Measurements from ENCODE around the gene DEUP1.
"Not testable (repeated sequence)": the region's sequence is repeated elsewhere in the genome, so short reads cannot be mapped to it uniquely, and the experiment has no call there.

DEUP1 gene

DNA sequence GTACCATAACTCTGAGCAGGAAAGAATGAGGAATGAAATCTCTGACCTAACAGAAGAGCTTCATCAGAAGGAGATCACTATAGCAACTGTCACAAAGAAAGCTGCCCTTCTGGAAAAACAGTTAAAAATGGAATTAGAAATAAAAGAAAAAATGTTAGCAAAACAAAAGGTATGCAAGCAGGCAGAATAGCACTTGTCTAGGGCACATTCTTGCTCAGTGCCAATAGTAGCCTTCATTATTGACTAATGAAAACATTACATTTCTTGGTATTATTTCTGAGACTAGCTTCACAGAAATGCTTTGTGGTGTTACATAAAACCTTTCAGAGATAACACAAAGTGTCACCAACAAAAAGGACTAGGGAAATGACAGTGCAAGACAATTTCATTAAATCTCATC lies 63.9 kb downstream of the DEUP1 start:
- no peak overlapping the region for H3K4me3 Mint-ChIP-seq
- no peaks in the 10 kb centered on the region for H3K9me3 Mint-ChIP-seq
- no peaks in the 10 kb centered on the region for H3K36me3 Mint-ChIP-seq (ENCODE audit: low read depth)
- no peaks in the 10 kb centered on the region for H3K4me1 Mint-ChIP-seq (ENCODE audit: low read depth)
- intact Hi-C loops (cut with micrococcal nuclease), result no loop called here
- no peak overlapping the region for H3K27ac Mint-ChIP-seq
- no peaks in the 10 kb centered on the region for H3K27me3 Mint-ChIP-seq

DNA sequence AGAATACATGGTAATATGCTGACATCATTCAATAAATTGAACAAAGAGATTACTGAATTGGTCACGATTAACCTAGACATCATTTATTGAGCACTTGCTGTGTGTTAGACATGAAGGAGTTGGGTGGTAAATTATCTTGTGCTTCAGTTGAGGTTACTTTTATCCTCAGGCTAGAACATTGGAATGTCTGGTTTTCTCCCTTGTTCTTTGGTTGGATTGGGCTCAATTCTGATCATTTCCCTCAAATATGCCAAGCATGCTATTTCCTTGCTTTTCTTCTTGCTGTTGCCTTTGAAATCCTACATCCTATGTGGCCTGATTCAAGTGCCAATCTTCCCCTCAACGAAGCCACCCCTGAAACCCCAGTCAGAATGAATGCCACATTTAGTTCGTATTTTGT lies 65.8 kb downstream of the DEUP1 start:
- intact Hi-C loops (cut with micrococcal nuclease), result no loop called here
- Mint-ChIP-seq H3K36me3 (ENCODE audit: low read depth) (no peaks in the 10 kb centered on the region), H3K27me3 (no peaks in the 10 kb centered on the region), H3K4me1 (ENCODE audit: low read depth) (no peaks in the 10 kb centered on the region), H3K27ac (no peak overlapping the region), H3K4me3 (no peak overlapping the region), H3K9me3 (no peaks in the 10 kb centered on the region)

GRCh38 chr11:93403930-93404329 lies 73.4 kb downstream of the DEUP1 start:
- Mint-ChIP-seq H3K27ac (no peak overlapping the region), H3K36me3 (ENCODE audit: low read depth) (no peaks in the 10 kb centered on the region), H3K27me3 (no peaks in the 10 kb centered on the region), H3K9me3 (no peaks in the 10 kb centered on the region), H3K4me1 (ENCODE audit: low read depth) (no peaks in the 10 kb centered on the region), H3K4me3 (no peak overlapping the region)
- intact Hi-C loops (cut with micrococcal nuclease), result no loop called here

DNA sequence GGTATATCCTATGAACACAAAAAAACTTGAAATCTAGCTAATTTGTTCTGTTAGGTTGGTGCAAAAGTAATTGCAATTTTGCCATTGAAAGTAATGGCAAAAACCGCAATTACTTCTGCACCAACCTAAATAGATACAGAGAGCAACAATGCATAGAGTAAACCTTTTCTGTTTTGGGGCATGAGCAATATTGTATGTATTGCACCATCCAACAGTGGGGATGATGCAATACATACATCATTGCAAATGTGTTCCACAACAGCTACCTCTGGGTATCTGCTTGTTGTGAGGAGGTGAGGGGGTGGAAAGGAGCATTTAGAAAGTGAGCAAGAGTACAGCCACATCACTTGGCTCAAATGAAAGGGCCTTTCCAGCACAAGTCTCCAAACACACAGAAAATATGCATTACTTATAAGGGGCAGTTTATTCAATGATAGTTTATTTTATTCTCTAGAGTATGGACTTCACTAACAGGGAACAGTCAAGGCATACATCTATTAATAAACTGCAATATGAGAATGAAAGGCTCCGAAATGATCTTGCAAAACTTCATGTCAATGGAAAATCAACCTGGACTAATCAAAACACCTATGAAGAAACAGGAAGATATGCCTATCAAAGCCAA lies 77.3 kb downstream of the DEUP1 start:
- intact Hi-C loops (cut with micrococcal nuclease), result no loop called here
- H3K36me3 Mint-ChIP-seq (ENCODE audit: low read depth), result no peaks in the 10 kb centered on the region
- H3K4me3 Mint-ChIP-seq, result no peak overlapping the region
- no peaks in the 10 kb centered on the region for H3K4me1 Mint-ChIP-seq (ENCODE audit: low read depth)
- H3K27me3 Mint-ChIP-seq, result no peaks in the 10 kb centered on the region
- no peaks in the 10 kb centered on the region for H3K9me3 Mint-ChIP-seq
- no peak overlapping the region for H3K27ac Mint-ChIP-seq

DNA sequence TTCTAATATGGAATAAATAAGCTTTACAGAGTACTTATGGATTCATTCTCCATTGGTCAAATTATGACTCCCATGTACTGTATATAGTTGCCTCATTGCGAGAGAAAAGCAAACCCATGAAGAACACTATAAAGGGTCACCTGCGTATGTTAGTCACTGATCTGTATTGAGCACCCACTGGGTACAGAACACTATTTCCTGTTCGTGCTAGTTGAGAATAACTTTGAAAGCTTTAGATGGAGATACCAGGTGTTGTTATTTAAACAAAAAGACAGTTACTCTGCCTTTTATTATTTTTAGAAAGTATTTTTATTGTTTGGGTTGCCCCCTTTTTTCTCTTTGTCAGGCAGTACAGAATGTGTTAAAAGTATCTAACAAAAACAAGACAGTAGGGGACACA lies 79.9 kb downstream of the DEUP1 start:
- Mint-ChIP-seq H3K27ac (no peak overlapping the region), H3K4me3 (no peak overlapping the region), H3K36me3 (ENCODE audit: low read depth) (no peaks in the 10 kb centered on the region), H3K9me3 (no peaks in the 10 kb centered on the region), H3K27me3 (no peaks in the 10 kb centered on the region), H3K4me1 (ENCODE audit: low read depth) (no peaks in the 10 kb centered on the region)
- intact Hi-C loops (cut with micrococcal nuclease), result no loop called here

DNA sequence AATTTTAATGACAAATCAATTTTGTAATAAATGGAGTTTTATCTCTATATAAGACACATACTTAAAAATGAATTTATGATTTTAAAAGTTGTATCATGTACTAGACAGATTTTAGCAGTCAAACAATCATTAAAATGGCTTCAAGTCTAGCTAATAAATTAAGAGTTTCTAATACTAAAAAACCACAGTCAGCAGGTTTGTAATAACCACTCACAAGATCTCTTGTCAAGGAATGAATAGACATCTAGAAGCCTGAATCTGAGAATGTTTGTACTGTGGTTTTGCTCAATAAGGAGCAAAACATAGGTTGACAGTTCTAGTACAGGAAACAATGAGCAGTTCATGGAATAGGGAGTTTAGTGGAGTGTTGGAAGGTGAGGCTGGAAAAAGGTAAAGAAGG lies 81.2 kb downstream of the DEUP1 start:
- Mint-ChIP-seq H3K4me1 (ENCODE audit: low read depth) (no peaks in the 10 kb centered on the region), H3K9me3 (peaks cover 7% of the 10 kb centered on the region), H3K36me3 (ENCODE audit: low read depth) (no peaks in the 10 kb centered on the region), H3K4me3 (no peak overlapping the region), H3K27me3 (no peaks in the 10 kb centered on the region), H3K27ac (no peak overlapping the region)
- intact Hi-C loops (cut with micrococcal nuclease), result no loop called here

- Mint-ChIP-seq H3K4me1 (ENCODE audit: low read depth) (no peaks in the 10 kb centered on the region), H3K27me3 (no peaks in the 10 kb centered on the region), H3K36me3 (ENCODE audit: low read depth) (no peaks in the 10 kb centered on the region), H3K27ac (no peak overlapping the region), H3K9me3 (no peaks in the 10 kb centered on the region), H3K4me3 (no peak overlapping the region)
- intact Hi-C loops (cut with micrococcal nuclease), result no loop called here
Measured at GRCh38 chr11:93432247-93432646, 101.7 kb downstream of the DEUP1 start.

DNA sequence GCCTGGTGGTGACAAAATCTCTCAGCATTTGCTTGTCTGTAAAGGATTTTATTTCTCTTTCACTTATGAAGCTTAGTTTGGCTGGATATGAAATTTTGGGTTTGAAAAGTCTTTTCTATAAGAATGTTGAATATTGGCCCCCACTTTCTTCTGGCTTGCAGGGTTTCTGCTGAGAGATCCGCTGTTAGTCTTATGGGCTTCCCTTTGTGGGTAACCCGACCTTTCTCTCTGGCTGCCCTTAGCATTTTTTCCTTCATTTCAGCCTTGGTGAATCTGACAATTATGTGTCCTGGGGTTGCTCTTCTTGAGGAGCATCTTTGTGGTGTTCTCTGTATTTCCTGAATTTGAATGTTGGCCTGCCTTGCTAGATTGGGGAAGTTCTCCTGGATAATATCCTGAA lies 112.7 kb downstream of the DEUP1 start:
- not testable (repeated sequence) for H3K4me3 Mint-ChIP-seq

DNA sequence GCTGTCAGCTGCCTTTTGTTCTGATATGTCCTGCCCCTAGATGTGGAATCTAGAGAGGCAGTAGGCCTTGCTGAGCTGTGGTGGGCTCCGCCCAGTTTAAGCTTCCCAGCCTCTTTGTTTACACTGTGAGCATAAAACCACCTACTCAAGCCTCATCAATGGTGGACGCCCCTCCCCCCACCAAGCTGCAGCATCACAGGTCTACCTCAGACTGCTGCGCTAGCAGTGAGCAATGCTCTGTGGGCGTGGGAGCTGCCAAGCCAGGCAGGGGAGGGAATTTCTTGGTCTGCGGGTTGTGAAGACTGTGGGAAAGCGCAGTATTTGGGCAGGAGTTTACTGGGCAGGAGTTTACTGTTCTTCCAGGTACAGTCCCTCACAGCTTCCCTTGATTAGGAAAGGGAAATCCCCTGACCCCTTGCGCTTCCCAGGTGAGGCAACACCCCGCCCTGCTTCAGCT lies 114.1 kb downstream of the DEUP1 start:
- Mint-ChIP-seq H3K4me1 (ENCODE audit: low read depth) (no peaks in the 10 kb centered on the region), H3K9me3 (peaks cover 12% of the 10 kb centered on the region), H3K36me3 (ENCODE audit: low read depth) (no peaks in the 10 kb centered on the region), H3K27me3 (no peaks in the 10 kb centered on the region), H3K27ac (no peak overlapping the region), H3K4me3 (no peak overlapping the region)
- intact Hi-C loops (cut with micrococcal nuclease), result no loop called here

More for the DNA sequence above, 112.7 kb downstream of the DEUP1 start:
- H3K27me3 Mint-ChIP-seq; H3K4me1 Mint-ChIP-seq (ENCODE audit: low read depth); H3K27ac Mint-ChIP-seq; intact Hi-C loops (cut with micrococcal nuclease); H3K36me3 Mint-ChIP-seq (ENCODE audit: low read depth): not testable (repeated sequence)
- H3K9me3 Mint-ChIP-seq, result peaks cover 12% of the 10 kb centered on the region

GRCh38 chr11:93458286-93458685 lies 127.7 kb downstream of the DEUP1 start:
- H3K27me3 Mint-ChIP-seq, result peaks cover 4% of the 10 kb centered on the region
- intact Hi-C loops (cut with micrococcal nuclease), result no loop called here
- no peaks in the 10 kb centered on the region for H3K36me3 Mint-ChIP-seq (ENCODE audit: low read depth)
- no peak overlapping the region for H3K27ac Mint-ChIP-seq
- no peak overlapping the region for H3K4me3 Mint-ChIP-seq
- no peaks in the 10 kb centered on the region for H3K9me3 Mint-ChIP-seq
- no peaks in the 10 kb centered on the region for H3K4me1 Mint-ChIP-seq (ENCODE audit: low read depth)

DNA sequence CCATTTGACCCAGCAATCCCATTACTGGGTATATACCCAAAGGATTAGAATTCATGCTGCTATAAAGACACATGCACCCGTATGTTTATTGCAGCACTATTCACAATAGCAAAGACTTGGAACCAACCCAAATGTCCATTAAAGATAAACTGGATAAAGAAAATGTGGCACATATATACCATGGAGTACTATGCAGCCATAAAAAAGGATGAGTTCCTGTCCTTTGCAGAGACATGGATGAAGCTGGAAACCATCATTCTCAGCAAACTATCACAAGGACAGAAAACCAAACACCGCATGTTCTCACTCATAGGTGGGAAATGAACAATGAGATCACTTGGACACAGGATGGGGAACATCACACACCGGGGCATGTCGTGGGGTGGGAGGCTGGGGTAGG lies 133.1 kb downstream of the DEUP1 start:
- H3K4me3 Mint-ChIP-seq; H3K4me1 Mint-ChIP-seq (ENCODE audit: low read depth); H3K27ac Mint-ChIP-seq; H3K27me3 Mint-ChIP-seq; intact Hi-C loops (cut with micrococcal nuclease); H3K36me3 Mint-ChIP-seq (ENCODE audit: low read depth); H3K9me3 Mint-ChIP-seq: not testable (repeated sequence)

GRCh38 chr11:93464927-93465540 lies 134.5 kb downstream of the DEUP1 start:
- H3K4me3 Mint-ChIP-seq, result no peak overlapping the region
- intact Hi-C loops (cut with micrococcal nuclease), result no loop called here
- H3K27ac Mint-ChIP-seq, result no peak overlapping the region
- no peaks in the 10 kb centered on the region for H3K36me3 Mint-ChIP-seq (ENCODE audit: low read depth)
- no peaks in the 10 kb centered on the region for H3K4me1 Mint-ChIP-seq (ENCODE audit: low read depth)
- H3K27me3 Mint-ChIP-seq, result peaks cover 4% of the 10 kb centered on the region
- H3K9me3 Mint-ChIP-seq, result no peaks in the 10 kb centered on the region

DNA sequence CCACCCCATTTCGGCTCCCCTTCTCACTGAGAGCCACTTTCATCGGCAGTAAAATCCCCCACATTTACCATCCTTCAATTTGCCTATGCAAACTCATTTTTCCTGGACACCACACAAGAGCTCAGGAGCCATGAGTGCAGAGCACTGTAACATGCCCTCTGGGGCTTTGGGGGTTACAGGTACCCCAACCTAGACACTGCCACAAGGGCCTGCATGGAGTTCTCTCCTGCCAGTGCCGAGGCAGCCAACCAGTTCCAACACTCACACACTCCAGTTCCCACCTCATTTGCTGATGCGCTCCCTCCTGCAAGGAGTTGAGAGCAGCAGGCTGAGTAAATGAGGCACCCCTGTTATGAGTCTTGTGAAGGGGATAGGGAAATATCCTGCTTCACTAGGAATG lies 136.5 kb downstream of the DEUP1 start:
- Mint-ChIP-seq H3K27me3 (no peaks in the 10 kb centered on the region), H3K9me3 (no peaks in the 10 kb centered on the region), H3K4me3 (no peak overlapping the region), H3K4me1 (ENCODE audit: low read depth) (no peaks in the 10 kb centered on the region), H3K36me3 (ENCODE audit: low read depth) (no peaks in the 10 kb centered on the region), H3K27ac (no peak overlapping the region)
- intact Hi-C loops (cut with micrococcal nuclease), result no loop called here

DNA sequence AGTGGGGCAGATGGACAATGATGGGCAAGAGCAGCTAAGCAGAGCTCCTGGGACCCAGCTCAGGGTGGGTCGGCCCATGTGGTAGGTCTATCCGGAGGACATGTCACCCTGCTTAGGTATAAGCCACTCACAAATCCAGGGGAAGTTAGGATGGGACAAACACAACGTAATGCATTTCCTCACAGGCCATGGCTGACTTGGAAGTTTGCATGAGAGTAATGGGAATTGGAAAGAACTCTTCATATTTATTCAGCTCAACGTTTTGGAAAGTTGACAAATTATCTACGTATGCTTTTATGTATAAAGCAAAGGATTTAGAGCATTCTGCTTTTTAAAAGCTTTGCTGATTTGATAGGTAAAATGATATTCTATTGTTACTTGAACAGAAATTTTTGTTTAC lies 137.7 kb downstream of the DEUP1 start:
- H3K27me3 Mint-ChIP-seq, result no peaks in the 10 kb centered on the region
- intact Hi-C loops (cut with micrococcal nuclease), result no loop called here
- H3K4me1 Mint-ChIP-seq (ENCODE audit: low read depth), result no peaks in the 10 kb centered on the region
- no peak overlapping the region for H3K27ac Mint-ChIP-seq
- no peaks in the 10 kb centered on the region for H3K36me3 Mint-ChIP-seq (ENCODE audit: low read depth)
- no peak overlapping the region for H3K4me3 Mint-ChIP-seq
- no peaks in the 10 kb centered on the region for H3K9me3 Mint-ChIP-seq

DNA sequence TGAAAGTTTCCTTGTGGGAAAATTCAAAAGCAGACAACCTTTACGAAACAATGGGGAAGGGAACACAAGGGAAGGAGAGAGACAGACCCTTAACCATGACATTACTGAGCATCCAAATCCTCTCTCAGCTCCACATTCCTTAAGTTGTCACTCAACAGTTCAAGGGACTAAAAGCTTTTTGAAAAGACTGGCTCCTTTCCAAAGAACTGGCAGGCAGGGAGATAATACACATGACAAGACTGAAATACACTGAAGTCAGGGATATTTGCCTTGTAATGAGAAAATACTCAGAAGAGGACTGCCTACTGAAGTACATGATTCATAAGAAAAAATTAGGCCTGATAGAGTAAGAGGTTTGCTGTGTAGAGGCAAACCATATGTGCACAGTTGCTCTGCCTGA lies 143.6 kb downstream of the DEUP1 start:
- Mint-ChIP-seq H3K9me3 (no peaks in the 10 kb centered on the region), H3K27ac (no peak overlapping the region), H3K4me1 (ENCODE audit: low read depth) (no peaks in the 10 kb centered on the region), H3K36me3 (ENCODE audit: low read depth) (peaks cover 28% of the 10 kb centered on the region), H3K4me3 (no peak overlapping the region), H3K27me3 (no peaks in the 10 kb centered on the region)
- intact Hi-C loops (cut with micrococcal nuclease), result no loop called here
